ENCODE data around the gene RBMS3. TPM values are rescaled to one million over a fixed set of nuclear protein-coding genes. Genes with fewer than 3 reads are reported as not detected.

Gene RBMS3
- total RNA-seq, 3 donors from 2014 or later: 4.6 to 53.6 (median 11.7) TPM

DNA sequence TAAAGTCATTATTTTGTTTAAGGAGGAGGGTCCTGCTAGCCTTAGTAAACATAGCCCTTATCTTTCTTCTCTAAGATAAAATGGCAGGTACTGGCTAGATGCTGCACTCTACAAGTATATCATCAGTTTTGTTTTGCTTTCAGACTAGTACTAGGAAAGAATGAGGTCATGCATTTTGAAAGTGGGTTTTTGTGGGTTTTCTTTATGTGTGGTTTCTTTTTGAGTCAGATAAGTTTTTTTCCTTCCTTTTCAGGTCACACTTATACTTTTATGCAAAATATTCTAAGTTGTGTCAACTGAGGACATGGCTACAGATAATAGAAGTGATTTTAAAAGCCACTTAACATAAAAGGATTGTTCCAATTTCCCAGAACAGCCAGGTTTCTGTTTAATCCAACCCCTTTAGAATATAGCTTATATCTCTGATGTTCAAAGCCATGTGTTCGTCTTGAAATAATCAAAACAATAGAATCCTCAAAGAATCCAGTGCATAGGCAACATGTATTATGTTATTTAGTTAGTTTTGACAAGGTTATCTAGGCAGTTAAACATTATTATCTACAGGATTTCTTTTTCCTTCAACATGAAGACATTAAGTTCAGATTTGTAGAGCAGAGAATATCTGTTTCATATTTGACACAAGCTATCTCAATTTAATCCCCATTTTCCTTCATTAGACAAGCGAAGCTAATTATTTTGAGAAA, 406.2 kb downstream of the RBMS3 start:
- no peak for ATAC-seq
- no peaks in the 10 kb centered on the region for H3K4me1 ChIP-seq (ENCODE audit: low read depth)
- DNase-seq: no peak

DNA sequence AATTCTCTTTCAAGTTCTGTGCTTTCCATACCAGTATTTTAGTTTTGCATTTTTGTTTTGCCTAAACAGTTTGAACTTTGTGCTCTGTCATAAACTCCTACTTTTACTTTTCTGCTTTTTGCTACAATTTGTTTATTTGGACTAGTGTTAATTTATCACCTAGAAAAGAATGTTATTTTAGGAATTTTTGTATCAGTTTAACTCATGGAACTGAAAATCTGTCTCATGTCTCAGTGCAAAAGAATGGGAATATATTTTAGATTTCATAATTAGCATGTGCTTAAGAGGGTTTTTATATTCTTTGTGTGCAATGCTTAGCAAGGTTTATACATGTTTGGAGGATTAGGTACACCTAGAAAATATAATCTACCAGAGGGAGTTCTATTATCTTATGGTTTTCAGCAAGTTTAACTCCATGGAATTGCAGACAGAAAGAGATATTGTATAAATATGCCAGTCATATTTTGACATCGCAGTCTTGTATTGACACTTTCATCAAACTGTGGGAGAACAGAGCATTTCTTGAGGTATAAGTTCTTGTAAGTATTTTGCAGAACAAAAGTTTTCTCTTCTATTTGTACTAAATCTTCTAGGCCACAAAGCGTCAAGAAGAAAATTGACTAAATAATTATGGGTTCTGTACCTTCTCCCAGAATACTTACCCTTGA, 409.9 kb downstream of the RBMS3 start:
- H3K4me1 ChIP-seq (ENCODE audit: low read depth): no peaks in the 10 kb centered on the region
- H3K36me3 ChIP-seq (ENCODE audit: low read depth): no peaks in the 10 kb centered on the region
- ATAC-seq (no peak), DNase-seq (no peak)
- no peaks in the 10 kb centered on the region for H3K9me3 ChIP-seq
- intact Hi-C loops (cut with DNase I, micrococcal nuclease): loop anchor here in 1 of 2 donors (10.0 kb wide), 1 partner anchor 406 kb away; the partner anchor contains the start of gene RBMS3
- TF ChIP-seq, protein P1, sequence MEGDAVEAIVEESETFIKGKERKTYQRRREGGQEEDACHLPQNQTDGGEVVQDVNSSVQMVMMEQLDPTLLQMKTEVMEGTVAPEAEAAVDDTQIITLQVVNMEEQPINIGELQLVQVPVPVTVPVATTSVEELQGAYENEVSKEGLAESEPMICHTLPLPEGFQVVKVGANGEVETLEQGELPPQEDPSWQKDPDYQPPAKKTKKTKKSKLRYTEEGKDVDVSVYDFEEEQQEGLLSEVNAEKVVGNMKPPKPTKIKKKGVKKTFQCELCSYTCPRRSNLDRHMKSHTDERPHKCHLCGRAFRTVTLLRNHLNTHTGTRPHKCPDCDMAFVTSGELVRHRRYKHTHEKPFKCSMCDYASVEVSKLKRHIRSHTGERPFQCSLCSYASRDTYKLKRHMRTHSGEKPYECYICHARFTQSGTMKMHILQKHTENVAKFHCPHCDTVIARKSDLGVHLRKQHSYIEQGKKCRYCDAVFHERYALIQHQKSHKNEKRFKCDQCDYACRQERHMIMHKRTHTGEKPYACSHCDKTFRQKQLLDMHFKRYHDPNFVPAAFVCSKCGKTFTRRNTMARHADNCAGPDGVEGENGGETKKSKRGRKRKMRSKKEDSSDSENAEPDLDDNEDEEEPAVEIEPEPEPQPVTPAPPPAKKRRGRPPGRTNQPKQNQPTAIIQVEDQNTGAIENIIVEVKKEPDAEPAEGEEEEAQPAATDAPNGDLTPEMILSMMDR (IDR thresholded peaks at IDR 0.05): no peak
- no peak overlapping the region for H3K4me3 ChIP-seq

More for the DNA sequence above, 406.2 kb downstream of the RBMS3 start:
- Histone ChIP-seq H3K9me3 (no peaks in the 10 kb centered on the region), H3K4me3 (no peak overlapping the region), H3K36me3 (ENCODE audit: low read depth) (no peaks in the 10 kb centered on the region)
- TF ChIP-seq, protein P1 (IDR thresholded peaks at IDR 0.05): no peak
- intact Hi-C loops (cut with DNase I, micrococcal nuclease): no loop called here

DNA sequence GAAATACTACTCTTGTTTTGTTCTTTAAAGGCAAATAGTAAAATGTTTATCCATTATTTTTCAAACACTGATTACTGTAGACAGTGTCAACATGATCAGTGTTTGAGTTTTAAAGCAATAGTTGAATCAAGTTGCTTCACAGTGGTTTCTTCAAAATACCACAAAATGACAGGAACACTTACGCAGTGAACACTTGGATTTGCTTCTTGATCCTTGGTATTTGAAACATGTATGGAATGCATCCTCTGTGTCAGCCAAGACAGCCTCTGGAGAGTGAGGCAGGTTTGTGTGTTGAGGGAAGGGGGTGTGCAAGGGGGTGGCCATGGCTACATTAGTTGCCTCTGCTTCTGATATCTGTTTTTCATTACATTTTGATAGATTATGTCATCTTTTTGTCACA, 413.0 kb downstream of the RBMS3 start:
- DNase-seq (no peak), ATAC-seq (no peak)
- H3K4me3 ChIP-seq: no peak overlapping the region
- TF ChIP-seq, protein P1 (IDR thresholded peaks at IDR 0.05): no peak
- intact Hi-C loops (cut with DNase I, micrococcal nuclease): loop anchor here in 1 of 2 donors (10.0 kb wide), 1 partner anchor 409 kb away; the partner anchor contains the start of gene RBMS3
- no peaks in the 10 kb centered on the region for H3K4me1 ChIP-seq (ENCODE audit: low read depth)
- no peaks in the 10 kb centered on the region for H3K36me3 ChIP-seq (ENCODE audit: low read depth)
- no peaks in the 10 kb centered on the region for H3K9me3 ChIP-seq

GRCh38 chr3:29694331-29694730, 413.5 kb downstream of the RBMS3 start:
- no peaks in the 10 kb centered on the region for H3K36me3 ChIP-seq (ENCODE audit: low read depth)
- intact Hi-C loops (cut with DNase I, micrococcal nuclease): loop anchor here in 1 of 2 donors (10.0 kb wide), 1 partner anchor 410 kb away; the partner anchor contains the start of gene RBMS3
- TF ChIP-seq, protein P1 (IDR thresholded peaks at IDR 0.05): no peak

DNA sequence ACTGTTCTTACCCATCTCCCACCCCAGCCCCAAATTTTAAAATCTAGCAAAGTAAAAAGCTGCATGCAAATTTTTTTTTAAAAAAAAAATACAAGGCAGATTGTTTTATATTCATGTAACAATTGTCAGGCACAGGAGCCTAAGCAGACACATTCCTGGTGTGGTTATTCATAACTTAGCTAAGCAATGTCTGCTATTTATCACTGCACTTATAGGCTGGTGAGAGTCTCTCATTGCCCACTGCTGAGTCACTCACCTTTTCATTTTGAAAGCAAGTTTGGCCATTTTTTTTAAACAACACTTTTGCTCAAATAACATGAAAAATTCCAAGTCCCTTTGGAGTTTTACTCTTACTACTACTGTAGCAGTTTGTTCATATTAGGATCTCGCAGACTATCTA, 413.9 kb downstream of the RBMS3 start:
- no peaks in the 10 kb centered on the region for H3K9me3 ChIP-seq
- ATAC-seq: no peak
- TF ChIP-seq, protein P1 (IDR thresholded peaks at IDR 0.05): no peak
- intact Hi-C loops (cut with DNase I, micrococcal nuclease): loop anchor here in 1 of 2 donors (10.0 kb wide), 1 partner anchor 410 kb away; the partner anchor contains the start of gene RBMS3
- no peak for DNase-seq
- H3K4me1 ChIP-seq (ENCODE audit: low read depth): no peaks in the 10 kb centered on the region
- no peaks in the 10 kb centered on the region for H3K36me3 ChIP-seq (ENCODE audit: low read depth)
- no peak overlapping the region for H3K4me3 ChIP-seq

More at GRCh38 chr3:29694331-29694730, 413.5 kb downstream of the RBMS3 start:
- Histone ChIP-seq H3K9me3 (no peaks in the 10 kb centered on the region), H3K4me3 (no peak overlapping the region), H3K4me1 (ENCODE audit: low read depth) (no peaks in the 10 kb centered on the region)
- ATAC-seq (no peak), DNase-seq (no peak)
